Measurements from ENCODE around the gene GATAD1. TPM values are rescaled to one million over a fixed set of nuclear protein-coding genes. Genes with fewer than 3 reads are reported as not detected.

GATAD1 gene
- total and polyA plus RNA-seq, 2 of the 13 experiments (the other 11 are each of a cell fraction or from before 2014, with no cell fraction given), result 20.6 to 42.1 TPM

- TF ChIP-seq ZBTB4 (CRISPR knock-in tag; IDR thresholded peaks at IDR 0.05; ENCODE audit: borderline replicate concordance), result no peak
- TF ChIP-seq NFAT5 (CRISPR knock-in tag; IDR thresholded peaks at IDR 0.05), result no peak
- TF ChIP-seq JUND (CRISPR knock-in tag; IDR thresholded peaks at IDR 0.05), result no peak
- no peak for TF ChIP-seq NFE2L2 (IDR thresholded peaks at IDR 0.05; ENCODE audit: low read length)
- TF ChIP-seq KLF11 (CRISPR knock-in tag; IDR thresholded peaks at IDR 0.05), result no peak
- no peak for TF ChIP-seq DNMT3B (CRISPR knock-in tag; conservative IDR thresholded peaks at IDR 0.05)
- no peak for TF ChIP-seq MTA1 (CRISPR knock-in tag; IDR thresholded peaks at IDR 0.05; ENCODE audit: borderline replicate concordance)
- no peak for TF ChIP-seq SRY (CRISPR knock-in tag; IDR thresholded peaks at IDR 0.05)
- no peak for TF ChIP-seq ZNF205 (CRISPR knock-in tag; IDR thresholded peaks at IDR 0.05)
- no peak for TF ChIP-seq IRX3 (CRISPR knock-in tag; IDR thresholded peaks at IDR 0.05; ENCODE audit: borderline replicate concordance, low read depth)
- no peak for TF ChIP-seq ZIK1 (CRISPR knock-in tag; IDR thresholded peaks at IDR 0.05; ENCODE audit: borderline replicate concordance, low read depth)
- TF ChIP-seq ZSCAN20 (CRISPR knock-in tag; IDR thresholded peaks at IDR 0.05; ENCODE audit: borderline replicate concordance), result no peak
- TF ChIP-seq SRSF9 (IDR thresholded peaks at IDR 0.05; ENCODE audit: borderline replicate concordance, insufficient read depth, low read depth, low read length, poor library complexity, severe bottlenecking), result no peak
- TF ChIP-seq ELF1 (CRISPR knock-in tag; IDR thresholded peaks at IDR 0.05), result peak; percentile 60
- no peak for TF ChIP-seq SPEN (CRISPR knock-in tag; IDR thresholded peaks at IDR 0.05; ENCODE audit: low read depth)
- no peak for TF ChIP-seq RELA (CRISPR knock-in tag; IDR thresholded peaks at IDR 0.05)
- TF ChIP-seq MYPOP (CRISPR knock-in tag; IDR thresholded peaks at IDR 0.05), result no peak; the same call in 1 of the 2 replicates
- TF ChIP-seq ATF3 (CRISPR knock-in tag; IDR thresholded peaks at IDR 0.05), result no peak
Observed at GRCh38 chr7:92448205-92448747, 994 bp downstream of the GATAD1 start (continued).
